NT2/D1 (cell line): ENCODE results near the gene CD9.

ENCODE experiments used
- DNase-seq: peaks from one replicate; pipeline ENCODE4 v3.0.0-alpha.2; 2011; ENCODE audit warnings: low read depth, low spot score
- H3K27me3 ChIP-seq: 2 replicates; pipeline ENCODE4 v1.6.0; 2011; ENCODE audit warnings: mild to moderate bottlenecking; ENCODE audit not compliant: insufficient read length, insufficient read depth
- H3K36me3 ChIP-seq: 2 replicates; pipeline ENCODE4 v1.6.1; 2011; ENCODE audit warnings: mild to moderate bottlenecking, low read length, mixed read lengths; ENCODE audit not compliant: insufficient read depth, insufficient read length
- H3K4me1 ChIP-seq: 2 replicates; pipeline ENCODE4 v1.5.1; 2011; ENCODE audit not compliant: insufficient read depth, insufficient read length
- H3K4me3 ChIP-seq: 2 replicates; pipeline ENCODE4 v1.5.1; 2011; ENCODE audit warnings: low read depth; ENCODE audit not compliant: insufficient read length
- H3K9ac ChIP-seq: 2 replicates; pipeline ENCODE4 v1.6.0; 2011; ENCODE audit warnings: low read depth; ENCODE audit not compliant: insufficient read length
- H3K9me3 ChIP-seq: 2 replicates; pipeline ENCODE4 v1.5.1; 2011; ENCODE audit warnings: mild to moderate bottlenecking, low read length; ENCODE audit not compliant: insufficient read depth
- SUZ12 ChIP-seq: IDR thresholded peaks from 2 replicates; pipeline ENCODE4 v1.6.1; 2011; ENCODE audit not compliant: insufficient read length, insufficient read depth; ENCODE audit errors: extremely low read depth
- YY1 ChIP-seq: IDR thresholded peaks from 2 replicates; pipeline ENCODE4 v1.6.1; 2011; ENCODE audit not compliant: insufficient read length, insufficient read depth
- ZNF274 ChIP-seq: IDR thresholded peaks from 2 replicates; pipeline ENCODE4 v1.6.1; 2011; ENCODE audit warnings: mild to moderate bottlenecking, low read depth, low read length

The CD9 gene

GRCh38 chr12:6284273-6284672 is 84.1 kb downstream of the CD9 start:
- H3K4me1 ChIP-seq = peaks cover 29% of the 10 kb centered on the region
- no peak overlapping the region for H3K4me3 ChIP-seq
- DNase-seq = no peak
- TF ChIP-seq SUZ12 (no peak), ZNF274 (no peak), YY1 (no peak)
- H3K36me3 ChIP-seq = no peaks in the 10 kb centered on the region
- no peak overlapping the region for H3K9ac ChIP-seq
- no peaks in the 10 kb centered on the region for H3K9me3 ChIP-seq
- H3K27me3 ChIP-seq = no peaks in the 10 kb centered on the region

DNA sequence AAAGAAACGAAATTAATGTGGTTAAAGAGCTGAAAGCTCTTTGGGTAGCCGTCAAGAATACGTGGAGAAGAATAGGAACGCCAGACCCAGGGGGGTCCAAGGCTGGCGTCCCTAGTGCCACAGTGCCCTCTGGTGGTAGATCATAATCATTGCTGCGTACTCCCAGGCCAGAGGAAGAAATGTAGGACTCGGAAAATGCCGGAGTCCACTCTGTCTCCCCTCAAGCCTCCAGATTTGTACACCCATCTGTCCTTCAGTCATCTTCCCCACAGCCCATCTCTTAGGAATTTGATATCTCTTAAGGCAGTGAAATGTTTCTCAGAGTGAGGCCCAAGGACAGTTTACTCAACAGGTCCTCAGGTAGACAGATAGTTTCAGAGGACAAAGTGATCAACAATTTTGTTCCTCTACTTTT is 84.9 kb downstream of the CD9 start:
- DNase-seq = peak; percentile 92
- H3K9ac ChIP-seq = no peak overlapping the region
- H3K4me3 ChIP-seq = no peak overlapping the region
- H3K27me3 ChIP-seq = no peaks in the 10 kb centered on the region
- H3K9me3 ChIP-seq = peaks cover 7% of the 10 kb centered on the region; the same call in 1 of the 2 replicates
- TF ChIP-seq YY1 (no peak), ZNF274 (no peak), SUZ12 (no peak)
- H3K36me3 ChIP-seq = no peaks in the 10 kb centered on the region
- peaks cover 21% of the 10 kb centered on the region for H3K4me1 ChIP-seq

DNA sequence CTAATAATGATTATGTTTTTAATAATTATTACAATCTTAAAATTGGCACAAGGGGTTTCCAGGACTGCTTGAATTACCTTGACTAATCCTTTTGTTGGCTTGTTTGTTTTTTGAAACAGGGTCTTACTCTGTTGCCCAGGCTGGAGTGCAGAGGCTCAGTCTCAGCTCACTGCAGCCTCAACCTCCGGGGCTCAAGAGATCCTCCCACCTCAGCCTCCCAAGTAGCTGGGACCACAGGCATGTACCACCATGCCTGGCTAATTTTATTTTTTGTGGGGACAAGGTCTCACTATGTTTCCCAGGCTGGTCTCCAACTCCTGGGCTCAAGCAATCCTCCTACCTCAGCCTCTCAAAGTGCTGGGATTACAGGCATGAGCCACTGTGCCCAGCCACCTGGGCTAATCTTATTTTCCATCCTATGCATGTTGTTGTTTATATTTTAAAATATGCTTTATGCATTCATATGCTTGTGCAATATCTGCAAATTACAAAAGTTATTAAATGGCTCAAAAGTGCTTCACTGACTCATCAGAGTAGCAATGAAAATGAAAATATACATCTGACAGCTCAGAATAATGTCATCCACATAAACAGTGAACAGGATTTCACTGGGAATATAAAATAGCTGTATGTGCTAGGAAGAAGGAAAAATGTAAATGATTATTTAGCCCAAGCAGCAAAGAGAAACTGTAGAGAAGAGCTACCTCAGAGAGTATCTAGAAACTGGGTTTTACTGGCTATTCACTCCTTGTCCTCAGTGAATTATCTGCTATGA is 85.5 kb downstream of the CD9 start:
- DNase-seq = no peak
- H3K27me3 ChIP-seq = no peaks in the 10 kb centered on the region
- no peak overlapping the region for H3K4me3 ChIP-seq
- H3K9ac ChIP-seq = no peak overlapping the region
- H3K9me3 ChIP-seq = peaks cover 7% of the 10 kb centered on the region; the same call in 1 of the 2 replicates
- TF ChIP-seq YY1 (no peak), SUZ12 (no peak), ZNF274 (no peak)
- peaks cover 16% of the 10 kb centered on the region for H3K4me1 ChIP-seq
- H3K36me3 ChIP-seq = no peaks in the 10 kb centered on the region
